ENCODE results near the gene HPSE2. TPM values are rescaled to one million over a fixed set of nuclear protein-coding genes. Genes with fewer than 3 reads are reported as not detected.

HPSE2 gene
- total and polyA plus RNA-seq, 4 donors, result 0.05 TPM; not detected in 3

DNA sequence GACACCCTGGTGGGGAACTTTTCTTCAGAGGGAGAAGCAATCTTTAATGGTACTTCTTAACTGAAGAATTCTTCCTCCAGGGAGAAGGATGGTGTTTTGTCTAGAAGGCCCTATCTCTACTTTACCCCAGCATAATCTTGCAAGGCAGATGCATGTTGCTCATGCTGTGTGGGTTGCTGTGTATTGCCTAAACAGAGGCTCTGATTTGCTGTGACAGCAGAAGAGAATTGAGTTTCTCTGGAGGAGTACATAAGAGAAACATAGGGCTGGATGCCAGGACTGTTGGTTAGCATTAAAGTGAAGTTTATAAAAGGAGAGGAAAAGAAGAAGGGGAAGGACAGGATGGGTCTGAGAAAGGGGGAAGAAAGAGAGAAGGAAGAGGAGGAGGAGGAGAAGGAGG is 540.8 kb downstream of the HPSE2 start:
- Histone ChIP-seq H3K4me1 (ENCODE audit: control insufficient read depth in 4 of 4, insufficient read depth in 4 of 4, low read length in 3 of 4) (no peaks in the 10 kb centered on the region), H3K4me3 (ENCODE audit: low read depth in 1 of 3, low read length in 3 of 3) (no peak overlapping the region), H3K27ac (ENCODE audit: low read depth in 1 of 2, low read length in 2 of 2) (no peak overlapping the region), H3K9me3 (ENCODE audit: control insufficient read depth in 4 of 4, low read length in 3 of 4) (no peaks in the 10 kb centered on the region), H3K9ac (ENCODE audit: low read depth in 1 of 2, low read length in 2 of 2) (no peak overlapping the region), H3K36me3 (ENCODE audit: control insufficient read depth in 4 of 4, insufficient read depth in 3 of 4, low read depth in 1 of 4, low read length in 3 of 4) (no peaks in the 10 kb centered on the region), H3K27me3 (ENCODE audit: control insufficient read depth in 4 of 4, insufficient read depth in 4 of 4, low read length in 3 of 4) (no peaks in the 10 kb centered on the region)
- DNase-seq (ENCODE audit: low spot score), result no peak
- TF ChIP-seq, protein P1, sequence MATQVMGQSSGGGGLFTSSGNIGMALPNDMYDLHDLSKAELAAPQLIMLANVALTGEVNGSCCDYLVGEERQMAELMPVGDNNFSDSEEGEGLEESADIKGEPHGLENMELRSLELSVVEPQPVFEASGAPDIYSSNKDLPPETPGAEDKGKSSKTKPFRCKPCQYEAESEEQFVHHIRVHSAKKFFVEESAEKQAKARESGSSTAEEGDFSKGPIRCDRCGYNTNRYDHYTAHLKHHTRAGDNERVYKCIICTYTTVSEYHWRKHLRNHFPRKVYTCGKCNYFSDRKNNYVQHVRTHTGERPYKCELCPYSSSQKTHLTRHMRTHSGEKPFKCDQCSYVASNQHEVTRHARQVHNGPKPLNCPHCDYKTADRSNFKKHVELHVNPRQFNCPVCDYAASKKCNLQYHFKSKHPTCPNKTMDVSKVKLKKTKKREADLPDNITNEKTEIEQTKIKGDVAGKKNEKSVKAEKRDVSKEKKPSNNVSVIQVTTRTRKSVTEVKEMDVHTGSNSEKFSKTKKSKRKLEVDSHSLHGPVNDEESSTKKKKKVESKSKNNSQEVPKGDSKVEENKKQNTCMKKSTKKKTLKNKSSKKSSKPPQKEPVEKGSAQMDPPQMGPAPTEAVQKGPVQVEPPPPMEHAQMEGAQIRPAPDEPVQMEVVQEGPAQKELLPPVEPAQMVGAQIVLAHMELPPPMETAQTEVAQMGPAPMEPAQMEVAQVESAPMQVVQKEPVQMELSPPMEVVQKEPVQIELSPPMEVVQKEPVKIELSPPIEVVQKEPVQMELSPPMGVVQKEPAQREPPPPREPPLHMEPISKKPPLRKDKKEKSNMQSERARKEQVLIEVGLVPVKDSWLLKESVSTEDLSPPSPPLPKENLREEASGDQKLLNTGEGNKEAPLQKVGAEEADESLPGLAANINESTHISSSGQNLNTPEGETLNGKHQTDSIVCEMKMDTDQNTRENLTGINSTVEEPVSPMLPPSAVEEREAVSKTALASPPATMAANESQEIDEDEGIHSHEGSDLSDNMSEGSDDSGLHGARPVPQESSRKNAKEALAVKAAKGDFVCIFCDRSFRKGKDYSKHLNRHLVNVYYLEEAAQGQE (IDR thresholded peaks at IDR 0.05), result no peak
- no peak for TF ChIP-seq TAF1 (conservative IDR thresholded peaks at IDR 0.05)
- no peak for TF ChIP-seq YY1 (IDR thresholded peaks at IDR 0.05)

DNA sequence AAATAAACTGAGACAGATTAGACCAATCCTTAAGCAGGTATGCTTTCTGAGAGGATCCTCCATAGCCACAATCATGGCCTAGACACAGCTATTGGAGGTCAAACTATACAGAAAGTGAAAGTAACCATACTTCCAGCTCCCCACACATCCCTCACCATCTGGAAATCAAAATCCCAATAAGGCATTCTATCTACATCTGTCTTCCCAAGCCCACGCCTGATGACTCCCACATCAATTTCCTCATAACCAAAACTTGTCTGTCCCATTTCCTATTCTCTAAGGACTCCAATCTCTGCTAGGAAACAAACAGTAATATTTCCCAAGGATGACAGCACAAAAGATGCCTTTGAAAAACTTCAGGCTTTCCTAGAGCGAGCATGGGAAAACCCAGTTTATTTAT is 541.6 kb downstream of the HPSE2 start:
- DNase-seq (ENCODE audit: low spot score), result no peak
- H3K4me3 ChIP-seq (ENCODE audit: low read depth in 1 of 3, low read length in 3 of 3), result no peak overlapping the region
- no peaks in the 10 kb centered on the region for H3K4me1 ChIP-seq (ENCODE audit: control insufficient read depth in 4 of 4, insufficient read depth in 4 of 4, low read length in 3 of 4)
- no peak overlapping the region for H3K27ac ChIP-seq (ENCODE audit: low read depth in 1 of 2, low read length in 2 of 2)
- no peaks in the 10 kb centered on the region for H3K27me3 ChIP-seq (ENCODE audit: control insufficient read depth in 4 of 4, insufficient read depth in 4 of 4, low read length in 3 of 4)
- no peaks in the 10 kb centered on the region for H3K9me3 ChIP-seq (ENCODE audit: control insufficient read depth in 4 of 4, low read length in 3 of 4)
- no peaks in the 10 kb centered on the region for H3K36me3 ChIP-seq (ENCODE audit: control insufficient read depth in 4 of 4, insufficient read depth in 3 of 4, low read depth in 1 of 4, low read length in 3 of 4)
- TF ChIP-seq JUND (IDR thresholded peaks at IDR 0.05) (no peak), RXRA (IDR thresholded peaks at IDR 0.05) (no peak), FOXA1 (IDR thresholded peaks at IDR 0.05) (no peak), SP1 (IDR thresholded peaks at IDR 0.05) (no peak), MAX (IDR thresholded peaks at IDR 0.05) (no peak), FOXA2 (IDR thresholded peaks at IDR 0.05) (no peak), GABPA (IDR thresholded peaks at IDR 0.05 in 1 of 2, conservative IDR thresholded peaks at IDR 0.05 in 1 of 2) (no peak), HNF4A (conservative IDR thresholded peaks at IDR 0.05) (no peak), NR2F2 (IDR thresholded peaks at IDR 0.05) (no peak), YY1 (IDR thresholded peaks at IDR 0.05) (no peak), TAF1 (conservative IDR thresholded peaks at IDR 0.05) (no peak), HNF4G (IDR thresholded peaks at IDR 0.05) (no peak), EGR1 (IDR thresholded peaks at IDR 0.05; ENCODE audit: low read depth in 2 of 2) (no peak), RAD21 (IDR thresholded peaks at IDR 0.05) (no peak), ZBTB33 (IDR thresholded peaks at IDR 0.05) (no peak), ATF3 (IDR thresholded peaks at IDR 0.05) (no peak)
- TF ChIP-seq, protein P1 (IDR thresholded peaks at IDR 0.05), result no peak
- TF ChIP-seq, protein P2, sequence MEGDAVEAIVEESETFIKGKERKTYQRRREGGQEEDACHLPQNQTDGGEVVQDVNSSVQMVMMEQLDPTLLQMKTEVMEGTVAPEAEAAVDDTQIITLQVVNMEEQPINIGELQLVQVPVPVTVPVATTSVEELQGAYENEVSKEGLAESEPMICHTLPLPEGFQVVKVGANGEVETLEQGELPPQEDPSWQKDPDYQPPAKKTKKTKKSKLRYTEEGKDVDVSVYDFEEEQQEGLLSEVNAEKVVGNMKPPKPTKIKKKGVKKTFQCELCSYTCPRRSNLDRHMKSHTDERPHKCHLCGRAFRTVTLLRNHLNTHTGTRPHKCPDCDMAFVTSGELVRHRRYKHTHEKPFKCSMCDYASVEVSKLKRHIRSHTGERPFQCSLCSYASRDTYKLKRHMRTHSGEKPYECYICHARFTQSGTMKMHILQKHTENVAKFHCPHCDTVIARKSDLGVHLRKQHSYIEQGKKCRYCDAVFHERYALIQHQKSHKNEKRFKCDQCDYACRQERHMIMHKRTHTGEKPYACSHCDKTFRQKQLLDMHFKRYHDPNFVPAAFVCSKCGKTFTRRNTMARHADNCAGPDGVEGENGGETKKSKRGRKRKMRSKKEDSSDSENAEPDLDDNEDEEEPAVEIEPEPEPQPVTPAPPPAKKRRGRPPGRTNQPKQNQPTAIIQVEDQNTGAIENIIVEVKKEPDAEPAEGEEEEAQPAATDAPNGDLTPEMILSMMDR (IDR thresholded peaks at IDR 0.05; ENCODE audit: low read depth, low read length, missing input control), result no peak
- H3K9ac ChIP-seq (ENCODE audit: low read depth in 1 of 2, low read length in 2 of 2), result no peak overlapping the region
- WGBS, result 83% methylated on average over 2 of the region's 2 CpGs
